Articular chondrocyte of knee joint (primary cell): ENCODE results near the gene IVL. TPM values are rescaled to one million over a fixed set of nuclear protein-coding genes. Genes with fewer than 3 reads are reported as not detected.

Experiments
- total RNA-seq: library from RNA; depleted of rRNA; stranded (reverse); fragments of >200 nt; gene quantifications from 2 replicates; pipeline ENCODE4 v1.2.3, GENCODE V29; 2012

IVL gene, protein sequence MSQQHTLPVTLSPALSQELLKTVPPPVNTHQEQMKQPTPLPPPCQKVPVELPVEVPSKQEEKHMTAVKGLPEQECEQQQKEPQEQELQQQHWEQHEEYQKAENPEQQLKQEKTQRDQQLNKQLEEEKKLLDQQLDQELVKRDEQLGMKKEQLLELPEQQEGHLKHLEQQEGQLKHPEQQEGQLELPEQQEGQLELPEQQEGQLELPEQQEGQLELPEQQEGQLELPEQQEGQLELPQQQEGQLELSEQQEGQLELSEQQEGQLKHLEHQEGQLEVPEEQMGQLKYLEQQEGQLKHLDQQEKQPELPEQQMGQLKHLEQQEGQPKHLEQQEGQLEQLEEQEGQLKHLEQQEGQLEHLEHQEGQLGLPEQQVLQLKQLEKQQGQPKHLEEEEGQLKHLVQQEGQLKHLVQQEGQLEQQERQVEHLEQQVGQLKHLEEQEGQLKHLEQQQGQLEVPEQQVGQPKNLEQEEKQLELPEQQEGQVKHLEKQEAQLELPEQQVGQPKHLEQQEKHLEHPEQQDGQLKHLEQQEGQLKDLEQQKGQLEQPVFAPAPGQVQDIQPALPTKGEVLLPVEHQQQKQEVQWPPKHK
- total RNA-seq = 0.11 TPM in 1 of 2 replicates, not detected in the other

DNA sequence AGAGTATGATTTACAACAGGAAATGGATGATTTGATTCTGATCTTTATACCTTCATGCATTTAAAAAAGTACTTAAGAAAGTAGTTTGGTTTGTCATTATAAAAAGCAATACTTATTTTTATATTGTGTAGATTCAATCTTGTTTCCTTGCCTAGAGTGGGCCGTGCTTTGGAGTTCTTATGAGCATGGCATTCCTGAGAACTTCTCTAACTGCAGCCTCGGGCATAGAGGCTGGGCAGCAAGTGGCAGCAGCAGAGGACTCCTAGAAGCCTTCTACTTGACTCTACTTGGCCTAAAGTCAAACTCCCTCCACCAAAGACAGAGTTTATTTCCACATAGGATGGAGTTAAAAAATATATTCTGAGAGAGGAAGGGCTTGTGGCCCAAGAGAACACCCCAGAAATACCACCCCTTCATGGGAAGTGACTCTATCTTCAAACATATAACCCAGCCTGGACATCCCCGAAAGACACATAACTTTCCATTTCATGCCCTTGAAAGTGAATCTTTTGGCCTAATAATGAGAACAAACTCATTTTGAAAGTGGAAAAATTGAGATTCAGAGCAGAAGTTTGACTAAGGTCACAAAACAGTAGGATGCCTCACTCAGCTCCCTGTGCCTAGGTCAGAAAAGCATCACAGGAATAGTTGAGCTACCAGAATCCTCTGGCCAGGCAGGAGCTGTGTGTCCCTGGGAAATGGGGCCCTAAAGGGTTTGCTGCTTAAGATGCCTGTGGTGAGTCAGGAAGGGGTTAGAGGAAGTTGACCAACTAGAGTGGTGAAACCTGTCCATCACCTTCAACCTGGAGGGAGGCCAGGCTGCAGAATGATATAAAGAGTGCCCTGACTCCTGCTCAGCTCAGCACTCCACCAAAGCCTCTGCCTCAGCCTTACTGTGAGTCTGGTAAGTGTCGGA, at the start of gene IVL:
IVL (plus strand) TSS at position 861 of the 916 bp plus-strand sequence. CDS start 1,252 bp downstream, outside the sequence.

DNA sequence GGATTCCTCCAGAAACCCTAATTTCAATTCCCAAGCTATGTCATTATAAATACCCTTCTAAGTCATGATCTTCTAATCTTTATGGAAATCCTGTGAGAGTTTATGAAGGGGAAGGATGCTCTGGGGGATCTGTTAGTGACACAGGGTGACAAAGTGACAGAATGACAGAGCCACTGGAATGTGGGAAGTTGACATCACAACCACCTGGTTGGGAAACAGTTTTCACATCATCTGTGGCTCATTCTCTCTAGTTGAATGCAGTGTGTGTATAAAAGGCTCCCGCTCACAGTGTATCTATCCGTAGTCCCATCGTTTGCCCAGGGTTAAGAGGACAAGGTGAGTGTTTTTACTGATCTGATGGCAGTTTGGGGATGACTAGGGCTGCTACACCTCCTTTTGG, 48.6 kb upstream of the IVL start, which contains the start of gene LCE7A:
LCE7A (plus strand) TSS at position 301 of the 400 bp plus-strand sequence. CDS start 702 bp downstream, outside the sequence.

DNA sequence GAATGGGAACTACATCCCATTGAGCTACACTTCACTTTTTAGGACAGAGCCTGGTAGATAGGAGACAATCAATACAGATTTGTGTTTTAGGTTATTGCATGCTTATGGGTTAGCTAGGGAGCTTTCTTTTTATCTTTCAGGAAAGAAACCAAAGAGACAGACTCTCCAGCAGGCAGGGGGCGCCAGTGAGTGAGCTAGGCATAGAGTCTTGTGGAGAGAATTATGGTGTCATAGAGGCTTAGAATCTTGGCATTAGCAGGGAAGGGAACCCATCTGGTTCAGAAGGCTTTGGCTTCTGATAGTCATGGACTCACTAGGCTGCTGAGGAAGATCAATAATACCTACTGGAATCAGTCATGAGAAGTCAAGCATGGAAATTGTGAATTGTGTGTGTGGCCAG, 30.3 kb upstream of the IVL start, which contains the start of gene SMCP:
SMCP (plus strand) TSS at position 281 of the 400 bp plus-strand sequence. CDS start 6,101 bp downstream, outside the sequence.

DNA sequence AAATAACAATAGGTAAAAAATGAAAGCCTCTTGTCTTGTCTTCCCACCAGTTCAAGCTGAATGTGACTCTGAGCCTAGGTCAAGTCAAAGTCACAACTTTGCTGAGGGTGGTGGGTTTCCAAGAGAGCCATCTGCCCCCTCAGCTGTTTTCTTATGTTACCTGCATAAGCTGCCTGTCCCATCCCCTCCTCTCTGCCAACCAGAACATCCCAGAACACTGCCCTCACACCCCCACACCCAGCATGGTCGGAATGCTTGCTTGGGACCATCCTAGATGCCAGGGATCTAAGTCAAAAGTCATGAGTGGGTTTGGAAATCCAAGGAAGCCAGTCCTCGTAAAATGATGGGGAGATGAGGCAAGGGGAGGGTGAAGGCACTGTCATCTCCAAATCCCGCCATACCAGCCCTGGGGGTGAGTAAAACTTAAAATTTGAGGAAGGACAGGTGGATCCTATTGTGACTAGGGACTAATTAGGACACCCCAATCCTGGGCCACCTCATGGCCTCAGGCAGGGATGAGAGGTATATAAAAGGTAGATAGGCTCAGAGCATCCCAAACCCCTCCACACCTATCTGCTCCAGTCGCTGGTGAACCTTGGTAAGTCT, 38.4 kb downstream of the IVL start, which contains the start of gene SPRR5:
SPRR5 (plus strand) TSS at position 556 of the 606 bp plus-strand sequence. CDS start 1,349 bp downstream, outside the sequence.

Other genes starting within 250 kb of the IVL start
- gene LCE2D, start 245.2 kb upstream of the IVL start, total RNA-seq = not detected in 2 replicates
- not detected in 2 replicates for gene LCE2C, start 233.3 kb upstream of the IVL start, total RNA-seq
- not detected in 2 replicates for gene LCE2B, start 222.4 kb upstream of the IVL start, total RNA-seq
- not detected in 2 replicates for gene LCE2A, start 210.2 kb upstream of the IVL start, total RNA-seq
- not detected in 2 replicates for gene LCE4A, start 200.4 kb upstream of the IVL start, total RNA-seq
- not detected in 2 replicates for gene KPRP, start 150.5 kb upstream of the IVL start, total RNA-seq
- not detected in 2 replicates for gene LCE1F, start 133.4 kb upstream of the IVL start, total RNA-seq
- not detected in 2 replicates for gene LCE1E, start 122.3 kb upstream of the IVL start, total RNA-seq
- gene LCE1D, start 111.8 kb upstream of the IVL start, total RNA-seq = not detected in 2 replicates
- gene LCE1C, start 101.9 kb upstream of the IVL start, total RNA-seq = not detected in 2 replicates
- not detected in 2 replicates for gene LCE1B, start 96.6 kb upstream of the IVL start, total RNA-seq
- gene LCE1A, start 81.1 kb upstream of the IVL start, total RNA-seq = not detected in 2 replicates
- gene LCE6A, start 65.7 kb upstream of the IVL start, total RNA-seq = not detected in 2 replicates
- not detected in 2 replicates for gene LCE7A, start 48.5 kb upstream of the IVL start, total RNA-seq
- gene SMCP, start 30.2 kb upstream of the IVL start, total RNA-seq = not detected in 2 replicates
- not detected in 2 replicates for gene SPRR5, start 38.7 kb downstream of the IVL start, total RNA-seq
- not detected in 2 replicates for gene SPRR4, start 62.1 kb downstream of the IVL start, total RNA-seq
- gene SPRR1A, start 75.5 kb downstream of the IVL start, total RNA-seq = not detected in 2 replicates
- not detected in 2 replicates for gene SPRR3, start 93.2 kb downstream of the IVL start, total RNA-seq
- not detected in 2 replicates for gene SPRR1B, start 122.7 kb downstream of the IVL start, total RNA-seq
- gene SPRR2D, start 132.6 kb downstream of the IVL start, total RNA-seq = not detected in 2 replicates
- gene SPRR2A, start 149.0 kb downstream of the IVL start, total RNA-seq = not detected in 2 replicates
- gene SPRR2B, start 163.1 kb downstream of the IVL start, total RNA-seq = not detected in 2 replicates
- gene SPRR2E, start 186.0 kb downstream of the IVL start, total RNA-seq = not detected in 2 replicates
- gene SPRR2F, start 205.0 kb downstream of the IVL start, total RNA-seq = not detected in 2 replicates
- gene SPRR2G, start 242.3 kb downstream of the IVL start, total RNA-seq = not detected in 2 replicates